WTC11 (cell line): Measurements from ENCODE around the gene HELZ. TPM values are rescaled to one million over a fixed set of nuclear protein-coding genes. Genes with fewer than 3 reads are reported as not detected.
"Not testable (repeated sequence)": the region's sequence is repeated elsewhere in the genome, so short reads cannot be mapped to it uniquely, and the experiment has no call there.

Source experiments
- ATAC-seq: fragments of 200-7000 bp; cut with Tn5 transposase; 2 replicates; pipeline ENCODE4 v1.10.0; 2021; ENCODE audit warnings: mild to moderate bottlenecking, moderate library complexity
- CTCF ChIA-PET: fragments of 300-600 bp; sonication (Branson Sonifier 250); formaldehyde crosslinking; loops from one replicate; lab custom pipeline; 2021; ENCODE audit warnings: antibody characterized with exemption; lab: Charles Lee
- POLR2A ChIA-PET: fragments of 350-600 bp; sonication (Branson Sonifier 250); formaldehyde crosslinking; loops from one replicate; lab custom pipeline; 2021; ENCODE audit warnings: antibody characterized with exemption; lab: Charles Lee
- DNase-seq: peaks from one replicate; pipeline ENCODE4 v3.0.0; 2021; ENCODE audit warnings: low spot score
- H3K27ac Mint-ChIP-seq: 2 replicates; pipeline ENCODE4 v1.8.0; 2021; ENCODE audit warnings: mixed read lengths
- H3K27me3 Mint-ChIP-seq: 2 replicates; pipeline ENCODE4 v1.8.0; 2021; ENCODE audit warnings: low read depth, mild to moderate bottlenecking, moderate library complexity, mixed read lengths
- H3K36me3 Mint-ChIP-seq: 2 replicates; pipeline ENCODE4 v1.8.0; 2021; ENCODE audit warnings: mixed read lengths
- H3K4me1 Mint-ChIP-seq: 2 replicates; pipeline ENCODE4 v1.8.0; 2022; ENCODE audit warnings: mixed read lengths
- H3K4me3 Mint-ChIP-seq: 2 replicates; pipeline ENCODE4 v1.8.0; 2021; ENCODE audit warnings: mild to moderate bottlenecking, moderate library complexity, mixed read lengths
- H3K9me3 Mint-ChIP-seq: 2 replicates; pipeline ENCODE4 v1.8.0; 2021; ENCODE audit warnings: mixed read lengths
- CBFB ChIP-seq: sonication (generic); formaldehyde crosslinking; IDR thresholded peaks from 2 replicates; pipeline ENCODE4 v1.8.1; 2022; ENCODE audit warnings: mild to moderate bottlenecking, low read depth, missing genetic modification reagents
- GABPB1 ChIP-seq: sonication (generic); formaldehyde crosslinking; IDR thresholded peaks from 2 replicates; pipeline ENCODE4 v1.8.1; 2023; ENCODE audit warnings: mild to moderate bottlenecking, missing genetic modification reagents
- MYBL2 ChIP-seq: sonication (generic); formaldehyde crosslinking; IDR thresholded peaks from 2 replicates; pipeline ENCODE4 v1.8.1; 2023; ENCODE audit warnings: mild to moderate bottlenecking, moderate library complexity, missing genetic modification reagents
- NFATC4 ChIP-seq: fragments of 250-450 bp; sonication (Bioruptor Pico); IDR thresholded peaks from 2 replicates; pipeline ENCODE4 v1.9.0; 2021; ENCODE audit warnings: mild to moderate bottlenecking
- NR1H2 ChIP-seq: sonication (generic); formaldehyde crosslinking; IDR thresholded peaks from 2 replicates; pipeline ENCODE4 v1.9.0; 2021; ENCODE audit warnings: mild to moderate bottlenecking, moderate library complexity, missing genetic modification reagents
- SP1 ChIP-seq: sonication (generic); formaldehyde crosslinking; conservative IDR thresholded peaks from 2 replicates; pipeline ENCODE4 v1.8.1; 2022; ENCODE audit warnings: missing genetic modification reagents
- total RNA-seq: library from RNA; stranded (reverse); gene quantifications from 3 replicates; pipeline ENCODE4 v1.2.3, GENCODE V29; 2021
- TF ChIP-seq, protein P1 (sequence below): sonication (generic); formaldehyde crosslinking; IDR thresholded peaks from 2 replicates; pipeline ENCODE4 v1.8.1; 2022; ENCODE audit warnings: low read depth, missing genetic modification reagents, borderline replicate concordance
- TF ChIP-seq, protein P2 (sequence below): sonication (generic); formaldehyde crosslinking; IDR thresholded peaks from 2 replicates; pipeline ENCODE4 v1.8.1; 2023; ENCODE audit warnings: mild to moderate bottlenecking, missing genetic modification reagents, borderline replicate concordance
- TF ChIP-seq, protein P3 (sequence below): sonication (generic); formaldehyde crosslinking; conservative IDR thresholded peaks from 2 replicates; pipeline ENCODE4 v1.8.1; 2022; ENCODE audit warnings: mild to moderate bottlenecking, missing genetic modification reagents
- TF ChIP-seq, protein P4 (sequence below): fragments of 200-600 bp; IDR thresholded peaks from 2 replicates; pipeline ENCODE4 v1.8.0; 2022; ENCODE audit warnings: antibody characterized with exemption
- TF ChIP-seq, protein P5 (sequence below): sonication (generic); formaldehyde crosslinking; conservative IDR thresholded peaks from 2 replicates; pipeline ENCODE4 v1.8.1; 2023; ENCODE audit warnings: mild to moderate bottlenecking, low read depth, missing genetic modification reagents, moderate library complexity
- TF ChIP-seq, protein P6 (sequence below): sonication (generic); formaldehyde crosslinking; IDR thresholded peaks from 2 replicates; pipeline ENCODE4 v1.8.0; 2023; ENCODE audit warnings: missing genetic modification reagents
- TF ChIP-seq, protein P7 (sequence below): sonication (generic); formaldehyde crosslinking; IDR thresholded peaks from 2 replicates; pipeline ENCODE4 v1.8.1; 2023; ENCODE audit warnings: mild to moderate bottlenecking, missing genetic modification reagents
- TF ChIP-seq, protein P8 (sequence below): fragments of 250-450 bp; sonication (Bioruptor Pico); IDR thresholded peaks from 2 replicates; pipeline ENCODE4 v1.9.0; 2021; ENCODE audit warnings: mild to moderate bottlenecking

HELZ gene
- total RNA-seq, 1 experiment from 2014 or later, result 49.1 TPM

DNA sequence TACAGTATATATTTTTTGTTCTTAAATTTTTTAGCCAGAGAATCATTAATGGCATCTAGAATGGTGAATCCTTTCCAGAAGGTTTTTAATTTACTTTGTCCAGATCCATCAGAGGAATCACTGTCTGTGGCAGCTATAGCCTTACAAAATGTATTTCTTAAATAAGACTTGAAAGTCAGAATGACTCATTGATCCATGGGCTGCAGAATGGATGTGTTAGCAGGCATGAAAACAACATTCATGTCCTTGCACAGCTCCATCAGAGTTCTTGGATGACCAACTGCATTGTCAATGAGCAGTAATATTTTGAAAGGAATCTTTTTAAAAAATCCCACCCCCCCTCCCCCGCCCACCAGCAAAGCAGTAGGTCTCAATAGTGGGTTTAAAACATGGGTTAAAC, 149.2 kb downstream of the HELZ start:
- Mint-ChIP-seq H3K9me3 (no peaks in the 10 kb centered on the region; the same call in 1 of the 2 replicates), H3K4me3 (no peak overlapping the region), H3K36me3 (peaks cover 3% of the 10 kb centered on the region; the same call in 1 of the 2 replicates), H3K4me1 (no peaks in the 10 kb centered on the region), H3K27ac (no peak overlapping the region), H3K27me3 (no peaks in the 10 kb centered on the region)
- ChIA-PET POLR2A (no interaction called here), CTCF (no interaction called here)
- DNase-seq (no peak), ATAC-seq (no peak)
- TF ChIP-seq, protein P1, sequence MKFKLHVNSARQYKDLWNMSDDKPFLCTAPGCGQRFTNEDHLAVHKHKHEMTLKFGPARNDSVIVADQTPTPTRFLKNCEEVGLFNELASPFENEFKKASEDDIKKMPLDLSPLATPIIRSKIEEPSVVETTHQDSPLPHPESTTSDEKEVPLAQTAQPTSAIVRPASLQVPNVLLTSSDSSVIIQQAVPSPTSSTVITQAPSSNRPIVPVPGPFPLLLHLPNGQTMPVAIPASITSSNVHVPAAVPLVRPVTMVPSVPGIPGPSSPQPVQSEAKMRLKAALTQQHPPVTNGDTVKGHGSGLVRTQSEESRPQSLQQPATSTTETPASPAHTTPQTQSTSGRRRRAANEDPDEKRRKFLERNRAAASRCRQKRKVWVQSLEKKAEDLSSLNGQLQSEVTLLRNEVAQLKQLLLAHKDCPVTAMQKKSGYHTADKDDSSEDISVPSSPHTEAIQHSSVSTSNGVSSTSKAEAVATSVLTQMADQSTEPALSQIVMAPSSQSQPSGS (CRISPR knock-in tag), result no peak
- TF ChIP-seq NFATC4 (no peak), MYBL2 (CRISPR knock-in tag) (no peak)
- TF ChIP-seq, protein P2, sequence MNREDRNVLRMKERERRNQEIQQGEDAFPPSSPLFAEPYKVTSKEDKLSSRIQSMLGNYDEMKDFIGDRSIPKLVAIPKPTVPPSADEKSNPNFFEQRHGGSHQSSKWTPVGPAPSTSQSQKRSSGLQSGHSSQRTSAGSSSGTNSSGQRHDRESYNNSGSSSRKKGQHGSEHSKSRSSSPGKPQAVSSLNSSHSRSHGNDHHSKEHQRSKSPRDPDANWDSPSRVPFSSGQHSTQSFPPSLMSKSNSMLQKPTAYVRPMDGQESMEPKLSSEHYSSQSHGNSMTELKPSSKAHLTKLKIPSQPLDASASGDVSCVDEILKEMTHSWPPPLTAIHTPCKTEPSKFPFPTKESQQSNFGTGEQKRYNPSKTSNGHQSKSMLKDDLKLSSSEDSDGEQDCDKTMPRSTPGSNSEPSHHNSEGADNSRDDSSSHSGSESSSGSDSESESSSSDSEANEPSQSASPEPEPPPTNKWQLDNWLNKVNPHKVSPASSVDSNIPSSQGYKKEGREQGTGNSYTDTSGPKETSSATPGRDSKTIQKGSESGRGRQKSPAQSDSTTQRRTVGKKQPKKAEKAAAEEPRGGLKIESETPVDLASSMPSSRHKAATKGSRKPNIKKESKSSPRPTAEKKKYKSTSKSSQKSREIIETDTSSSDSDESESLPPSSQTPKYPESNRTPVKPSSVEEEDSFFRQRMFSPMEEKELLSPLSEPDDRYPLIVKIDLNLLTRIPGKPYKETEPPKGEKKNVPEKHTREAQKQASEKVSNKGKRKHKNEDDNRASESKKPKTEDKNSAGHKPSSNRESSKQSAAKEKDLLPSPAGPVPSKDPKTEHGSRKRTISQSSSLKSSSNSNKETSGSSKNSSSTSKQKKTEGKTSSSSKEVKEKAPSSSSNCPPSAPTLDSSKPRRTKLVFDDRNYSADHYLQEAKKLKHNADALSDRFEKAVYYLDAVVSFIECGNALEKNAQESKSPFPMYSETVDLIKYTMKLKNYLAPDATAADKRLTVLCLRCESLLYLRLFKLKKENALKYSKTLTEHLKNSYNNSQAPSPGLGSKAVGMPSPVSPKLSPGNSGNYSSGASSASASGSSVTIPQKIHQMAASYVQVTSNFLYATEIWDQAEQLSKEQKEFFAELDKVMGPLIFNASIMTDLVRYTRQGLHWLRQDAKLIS, result no peak
- TF ChIP-seq, protein P3, sequence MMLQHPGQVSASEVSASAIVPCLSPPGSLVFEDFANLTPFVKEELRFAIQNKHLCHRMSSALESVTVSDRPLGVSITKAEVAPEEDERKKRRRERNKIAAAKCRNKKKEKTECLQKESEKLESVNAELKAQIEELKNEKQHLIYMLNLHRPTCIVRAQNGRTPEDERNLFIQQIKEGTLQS (CRISPR knock-in tag), result no peak
- TF ChIP-seq, protein P4, sequence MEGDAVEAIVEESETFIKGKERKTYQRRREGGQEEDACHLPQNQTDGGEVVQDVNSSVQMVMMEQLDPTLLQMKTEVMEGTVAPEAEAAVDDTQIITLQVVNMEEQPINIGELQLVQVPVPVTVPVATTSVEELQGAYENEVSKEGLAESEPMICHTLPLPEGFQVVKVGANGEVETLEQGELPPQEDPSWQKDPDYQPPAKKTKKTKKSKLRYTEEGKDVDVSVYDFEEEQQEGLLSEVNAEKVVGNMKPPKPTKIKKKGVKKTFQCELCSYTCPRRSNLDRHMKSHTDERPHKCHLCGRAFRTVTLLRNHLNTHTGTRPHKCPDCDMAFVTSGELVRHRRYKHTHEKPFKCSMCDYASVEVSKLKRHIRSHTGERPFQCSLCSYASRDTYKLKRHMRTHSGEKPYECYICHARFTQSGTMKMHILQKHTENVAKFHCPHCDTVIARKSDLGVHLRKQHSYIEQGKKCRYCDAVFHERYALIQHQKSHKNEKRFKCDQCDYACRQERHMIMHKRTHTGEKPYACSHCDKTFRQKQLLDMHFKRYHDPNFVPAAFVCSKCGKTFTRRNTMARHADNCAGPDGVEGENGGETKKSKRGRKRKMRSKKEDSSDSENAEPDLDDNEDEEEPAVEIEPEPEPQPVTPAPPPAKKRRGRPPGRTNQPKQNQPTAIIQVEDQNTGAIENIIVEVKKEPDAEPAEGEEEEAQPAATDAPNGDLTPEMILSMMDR, result no peak
- TF ChIP-seq, protein P5, sequence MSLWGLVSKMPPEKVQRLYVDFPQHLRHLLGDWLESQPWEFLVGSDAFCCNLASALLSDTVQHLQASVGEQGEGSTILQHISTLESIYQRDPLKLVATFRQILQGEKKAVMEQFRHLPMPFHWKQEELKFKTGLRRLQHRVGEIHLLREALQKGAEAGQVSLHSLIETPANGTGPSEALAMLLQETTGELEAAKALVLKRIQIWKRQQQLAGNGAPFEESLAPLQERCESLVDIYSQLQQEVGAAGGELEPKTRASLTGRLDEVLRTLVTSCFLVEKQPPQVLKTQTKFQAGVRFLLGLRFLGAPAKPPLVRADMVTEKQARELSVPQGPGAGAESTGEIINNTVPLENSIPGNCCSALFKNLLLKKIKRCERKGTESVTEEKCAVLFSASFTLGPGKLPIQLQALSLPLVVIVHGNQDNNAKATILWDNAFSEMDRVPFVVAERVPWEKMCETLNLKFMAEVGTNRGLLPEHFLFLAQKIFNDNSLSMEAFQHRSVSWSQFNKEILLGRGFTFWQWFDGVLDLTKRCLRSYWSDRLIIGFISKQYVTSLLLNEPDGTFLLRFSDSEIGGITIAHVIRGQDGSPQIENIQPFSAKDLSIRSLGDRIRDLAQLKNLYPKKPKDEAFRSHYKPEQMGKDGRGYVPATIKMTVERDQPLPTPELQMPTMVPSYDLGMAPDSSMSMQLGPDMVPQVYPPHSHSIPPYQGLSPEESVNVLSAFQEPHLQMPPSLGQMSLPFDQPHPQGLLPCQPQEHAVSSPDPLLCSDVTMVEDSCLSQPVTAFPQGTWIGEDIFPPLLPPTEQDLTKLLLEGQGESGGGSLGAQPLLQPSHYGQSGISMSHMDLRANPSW (CRISPR knock-in tag), result no peak

DNA sequence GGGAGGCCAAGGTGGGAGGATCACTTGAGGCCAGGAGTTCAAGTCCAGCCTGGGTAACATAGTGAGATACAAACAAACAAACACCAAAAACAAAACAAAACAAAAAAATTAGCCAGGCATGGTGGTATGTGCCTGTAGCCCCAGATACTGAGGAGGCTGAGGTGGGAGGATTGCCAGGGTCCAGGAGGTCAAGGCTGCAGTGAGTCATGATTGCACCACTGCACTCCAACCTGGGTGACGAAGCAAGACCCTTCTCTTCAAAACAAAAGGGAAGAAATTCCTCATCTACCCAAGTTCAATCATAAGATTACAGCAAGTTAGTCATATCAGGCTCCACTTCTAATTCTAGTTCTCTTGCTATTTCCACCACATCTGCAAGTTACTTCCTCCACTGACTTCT, 149.7 kb downstream of the HELZ start:
- peak; percentile 62; the same call in 1 of the 2 replicates for TF ChIP-seq GABPB1 (CRISPR knock-in tag)
- H3K36me3 Mint-ChIP-seq, H3K4me1 Mint-ChIP-seq, H3K27ac Mint-ChIP-seq, CTCF ChIA-PET, H3K27me3 Mint-ChIP-seq, DNase-seq, H3K9me3 Mint-ChIP-seq, H3K4me3 Mint-ChIP-seq, POLR2A ChIA-PET, ATAC-seq: not testable (repeated sequence)

DNA sequence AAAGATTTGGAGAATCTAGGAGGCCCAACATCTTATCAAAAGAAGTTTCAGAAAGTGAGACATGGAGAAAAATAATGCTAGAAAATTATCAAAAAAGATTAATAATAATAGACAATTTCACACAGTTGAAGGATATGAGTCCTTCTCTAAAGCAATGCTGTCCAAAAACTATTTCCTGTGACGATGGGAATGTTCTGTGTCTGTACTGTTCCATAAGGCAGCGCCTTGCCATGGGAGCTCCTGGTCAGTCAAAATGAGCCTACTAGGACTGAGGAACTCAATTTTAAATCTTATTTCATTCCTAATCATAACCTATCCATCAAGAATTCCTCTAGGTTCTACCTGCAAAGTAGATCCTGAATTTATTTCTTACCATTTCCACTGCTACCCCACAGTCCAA, 151.6 kb downstream of the HELZ start:
- H3K27ac Mint-ChIP-seq, result no peak overlapping the region
- ATAC-seq (no peak), DNase-seq (no peak)
- no peak overlapping the region for H3K4me3 Mint-ChIP-seq
- no peaks in the 10 kb centered on the region for H3K27me3 Mint-ChIP-seq
- ChIA-PET CTCF (no interaction called here), POLR2A (no interaction called here)
- H3K9me3 Mint-ChIP-seq, result peaks cover 12% of the 10 kb centered on the region
- H3K36me3 Mint-ChIP-seq, result peaks cover 14% of the 10 kb centered on the region
- H3K4me1 Mint-ChIP-seq, result no peaks in the 10 kb centered on the region
- TF ChIP-seq, protein P2, result no peak
- TF ChIP-seq, protein P6, sequence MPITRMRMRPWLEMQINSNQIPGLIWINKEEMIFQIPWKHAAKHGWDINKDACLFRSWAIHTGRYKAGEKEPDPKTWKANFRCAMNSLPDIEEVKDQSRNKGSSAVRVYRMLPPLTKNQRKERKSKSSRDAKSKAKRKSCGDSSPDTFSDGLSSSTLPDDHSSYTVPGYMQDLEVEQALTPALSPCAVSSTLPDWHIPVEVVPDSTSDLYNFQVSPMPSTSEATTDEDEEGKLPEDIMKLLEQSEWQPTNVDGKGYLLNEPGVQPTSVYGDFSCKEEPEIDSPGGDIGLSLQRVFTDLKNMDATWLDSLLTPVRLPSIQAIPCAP (CRISPR knock-in tag), result no peak
- TF ChIP-seq, protein P7, sequence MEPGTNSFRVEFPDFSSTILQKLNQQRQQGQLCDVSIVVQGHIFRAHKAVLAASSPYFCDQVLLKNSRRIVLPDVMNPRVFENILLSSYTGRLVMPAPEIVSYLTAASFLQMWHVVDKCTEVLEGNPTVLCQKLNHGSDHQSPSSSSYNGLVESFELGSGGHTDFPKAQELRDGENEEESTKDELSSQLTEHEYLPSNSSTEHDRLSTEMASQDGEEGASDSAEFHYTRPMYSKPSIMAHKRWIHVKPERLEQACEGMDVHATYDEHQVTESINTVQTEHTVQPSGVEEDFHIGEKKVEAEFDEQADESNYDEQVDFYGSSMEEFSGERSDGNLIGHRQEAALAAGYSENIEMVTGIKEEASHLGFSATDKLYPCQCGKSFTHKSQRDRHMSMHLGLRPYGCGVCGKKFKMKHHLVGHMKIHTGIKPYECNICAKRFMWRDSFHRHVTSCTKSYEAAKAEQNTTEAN (CRISPR knock-in tag), result no peak
- no peak for TF ChIP-seq CBFB (CRISPR knock-in tag)
- no peak for TF ChIP-seq SP1 (CRISPR knock-in tag)
- TF ChIP-seq GABPB1 (CRISPR knock-in tag), result no peak
- TF ChIP-seq, protein P8, sequence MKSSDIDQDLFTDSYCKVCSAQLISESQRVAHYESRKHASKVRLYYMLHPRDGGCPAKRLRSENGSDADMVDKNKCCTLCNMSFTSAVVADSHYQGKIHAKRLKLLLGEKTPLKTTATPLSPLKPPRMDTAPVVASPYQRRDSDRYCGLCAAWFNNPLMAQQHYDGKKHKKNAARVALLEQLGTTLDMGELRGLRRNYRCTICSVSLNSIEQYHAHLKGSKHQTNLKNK (CRISPR knock-in tag), result no peak
- TF ChIP-seq NR1H2 (CRISPR knock-in tag), result no peak
